ENCODE measurements around the gene RRP9.

GRCh38 chr3:51982838-51983577 lies 41.3 kb upstream of the RRP9 start, which contains the start of gene ACY1:
- TF ChIP-seq CTCF (IDR thresholded peaks at IDR 0.05; ENCODE audit: low read depth, low read length, poor library complexity, severe bottlenecking): no peak
- no peak for TF ChIP-seq EZH2phosphoT487 (IDR thresholded peaks at IDR 0.05; ENCODE audit: borderline replicate concordance, low read length)
